GM06990 (cell line): Measurements from ENCODE around the gene DMTF1.
A peak's percentile ranks its signal among the peaks of the same experiment; 100 is the strongest.

Experiments used
- DNase-seq: peaks from one replicate; pipeline ENCODE4 v3.0.0-alpha.2; 2011; ENCODE audit not compliant: insufficient read length; ENCODE audit errors: extremely low read depth
- H3K27me3 ChIP-seq: replicated peaks from 2 replicates; pipeline ENCODE4 v1.6.0; 2011; ENCODE audit warnings: low read length; ENCODE audit not compliant: control insufficient read depth, insufficient read depth
- H3K36me3 ChIP-seq: 2 replicates; pipeline ENCODE4 v1.5.1; 2011; ENCODE audit warnings: low read length; ENCODE audit not compliant: control insufficient read depth, insufficient read depth
- H3K4me3 ChIP-seq: replicated peaks from 2 replicates; pipeline ENCODE4 v1.5.1; 2011; ENCODE audit warnings: low read depth, mild to moderate bottlenecking, control low read depth, low read length
- CTCF ChIP-seq: IDR thresholded peaks from 2 replicates; pipeline ENCODE4 v1.5.1; 2011; ENCODE audit warnings: low read length, control low read depth, mild to moderate bottlenecking, inconsistent platforms; ENCODE audit not compliant: insufficient read depth, poor library complexity, severe bottlenecking

The DMTF1 gene

GRCh38 chr7:87152112-87152896 lies at the start of gene DMTF1:
DMTF1 (plus strand) TSS chr7:87152453; CDS start chr7:87164942, 12,489 bp downstream.
- peak; percentile 95 for DNase-seq
- Histone ChIP-seq H3K36me3 (no peaks in the 10 kb centered on the region), H3K27me3 (no peaks in the 10 kb centered on the region), H3K4me3 (peak within 1 kb of the TSS; percentile 87)
- TF ChIP-seq CTCF, result no peak

GRCh38 chr7:87105401-87105800 lies 46.9 kb upstream of the DMTF1 start:
- TF ChIP-seq CTCF, result no peak
- H3K36me3 ChIP-seq, result no peaks in the 10 kb centered on the region

GRCh38 chr7:87106974-87107612 lies 45.2 kb upstream of the DMTF1 start:
- no peaks in the 10 kb centered on the region for H3K27me3 ChIP-seq
- DNase-seq, result no peak
- TF ChIP-seq CTCF, result no peak
- no peak overlapping the region for H3K4me3 ChIP-seq
- H3K36me3 ChIP-seq, result no peaks in the 10 kb centered on the region

More at GRCh38 chr7:87105401-87105800, 46.9 kb upstream of the DMTF1 start:
- DNase-seq, result no peak
- H3K4me3 ChIP-seq, result no peak overlapping the region
- no peaks in the 10 kb centered on the region for H3K27me3 ChIP-seq

- Histone ChIP-seq H3K27me3 (no peaks in the 10 kb centered on the region), H3K36me3 (no peaks in the 10 kb centered on the region), H3K4me3 (no peak overlapping the region)
- no peak for DNase-seq
- TF ChIP-seq CTCF, result no peak
Measured at GRCh38 chr7:87107949-87108776, 44.1 kb upstream of the DMTF1 start.

GRCh38 chr7:87110778-87111177 lies 41.5 kb upstream of the DMTF1 start:
- Histone ChIP-seq H3K27me3 (no peaks in the 10 kb centered on the region), H3K4me3 (no peak overlapping the region), H3K36me3 (no peaks in the 10 kb centered on the region)
- TF ChIP-seq CTCF, result no peak
- no peak for DNase-seq
